GM10266 (cell line): ENCODE measurements around the gene SMTN.

Experiments used
- DNase-seq: peaks from one replicate; pipeline ENCODE4 v3.0.0; 2012; ENCODE audit errors: extremely low spot score
- CTCF ChIP-seq: IDR thresholded peaks from 2 replicates; pipeline ENCODE4 v1.5.1; 2012; ENCODE audit warnings: mild to moderate bottlenecking, low read depth; ENCODE audit not compliant: control insufficient read depth, insufficient read depth; ENCODE audit errors: missing control alignments

Gene SMTN

GRCh38 chr22:31124290-31124689 lies 43.2 kb downstream of the SMTN start:
- no peak for TF ChIP-seq CTCF
- DNase-seq, result no peak

- no peak for TF ChIP-seq CTCF
Observed at GRCh38 chr22:31124811-31125465, 43.8 kb downstream of the SMTN start.

GRCh38 chr22:31125521-31126117 lies 44.5 kb downstream of the SMTN start:
- no peak for TF ChIP-seq CTCF
- DNase-seq, result no peak

More at GRCh38 chr22:31124811-31125465, 43.8 kb downstream of the SMTN start:
- DNase-seq, result no peak

GRCh38 chr22:31126128-31126868 lies 45.2 kb downstream of the SMTN start:
- DNase-seq, result no peak
- TF ChIP-seq CTCF, result no peak

GRCh38 chr22:31126869-31127175 lies 45.7 kb downstream of the SMTN start:
- no peak for TF ChIP-seq CTCF
- DNase-seq, result no peak

GRCh38 chr22:31127181-31127772 lies 46.2 kb downstream of the SMTN start:
- no peak for DNase-seq
- no peak for TF ChIP-seq CTCF
